Stimulated activated CD4-positive, alpha-beta T cell treated with anti-CD3 and anti-CD28 coated beads, Interleukin-12 subunit alpha, Interleukin-12 subunit beta, amount 100 ng/mL, for 4 hours (primary cell): ENCODE results near the gene AMPH.
"Not testable (repeated sequence)": the region's sequence is repeated elsewhere in the genome, so short reads cannot be mapped to it uniquely, and the experiment has no call there.

Experiments used
- DNase-seq: peaks from one replicate; pipeline ENCODE4 v3.0.0-alpha.2; 2020

The AMPH gene

GRCh38 chr7:38383281-38383680 lies 247.9 kb downstream of the AMPH start:
- DNase-seq: no peak

- no peak for DNase-seq
Observed at GRCh38 chr7:38382684-38383083, 248.5 kb downstream of the AMPH start.

- DNase-seq: no peak
Observed at GRCh38 chr7:38375453-38375852, 255.7 kb downstream of the AMPH start.

- DNase-seq: peak; percentile 54
Observed at GRCh38 chr7:38374507-38374906, 256.7 kb downstream of the AMPH start.

- no peak for DNase-seq
Observed at GRCh38 chr7:38373155-38373554, 258.0 kb downstream of the AMPH start.

GRCh38 chr7:38372290-38372689 lies 258.9 kb downstream of the AMPH start:
- DNase-seq: no peak

GRCh38 chr7:38369816-38370493 lies 261.2 kb downstream of the AMPH start:
- DNase-seq: peak; percentile 79

- DNase-seq: peak; percentile 68
Observed at GRCh38 chr7:38368191-38368605, 263.0 kb downstream of the AMPH start.

- DNase-seq: no peak
Observed at GRCh38 chr7:38367301-38367890, 263.8 kb downstream of the AMPH start.

- peak; percentile 62 for DNase-seq
Observed at GRCh38 chr7:38363379-38363778, 267.8 kb downstream of the AMPH start.

GRCh38 chr7:38362611-38363237 lies 268.4 kb downstream of the AMPH start:
- peak; percentile 29 for DNase-seq

GRCh38 chr7:38360776-38361175 lies 270.4 kb downstream of the AMPH start:
- DNase-seq: no peak

- peak; percentile 68 for DNase-seq
Observed at GRCh38 chr7:38359071-38359601, 272.0 kb downstream of the AMPH start.

GRCh38 chr7:38358273-38358831 lies 272.8 kb downstream of the AMPH start:
- not testable (repeated sequence) for DNase-seq

GRCh38 chr7:38354271-38354851 lies 276.8 kb downstream of the AMPH start:
- DNase-seq: peak; percentile 56

GRCh38 chr7:38353431-38353881 lies 277.7 kb downstream of the AMPH start:
- DNase-seq: not testable (repeated sequence)

GRCh38 chr7:38351601-38352000 lies 279.6 kb downstream of the AMPH start:
- DNase-seq: no peak

GRCh38 chr7:38350777-38351176 lies 280.4 kb downstream of the AMPH start:
- DNase-seq: not testable (repeated sequence)

- peak; percentile 44 for DNase-seq
Observed at GRCh38 chr7:38349869-38350583, 281.1 kb downstream of the AMPH start.

GRCh38 chr7:38349126-38349795 lies 281.9 kb downstream of the AMPH start:
- not testable (repeated sequence) for DNase-seq

- not testable (repeated sequence) for DNase-seq
Observed at GRCh38 chr7:38345299-38346172, 285.6 kb downstream of the AMPH start.
